ENCODE results near the gene SNX30.

Gene SNX30

DNA sequence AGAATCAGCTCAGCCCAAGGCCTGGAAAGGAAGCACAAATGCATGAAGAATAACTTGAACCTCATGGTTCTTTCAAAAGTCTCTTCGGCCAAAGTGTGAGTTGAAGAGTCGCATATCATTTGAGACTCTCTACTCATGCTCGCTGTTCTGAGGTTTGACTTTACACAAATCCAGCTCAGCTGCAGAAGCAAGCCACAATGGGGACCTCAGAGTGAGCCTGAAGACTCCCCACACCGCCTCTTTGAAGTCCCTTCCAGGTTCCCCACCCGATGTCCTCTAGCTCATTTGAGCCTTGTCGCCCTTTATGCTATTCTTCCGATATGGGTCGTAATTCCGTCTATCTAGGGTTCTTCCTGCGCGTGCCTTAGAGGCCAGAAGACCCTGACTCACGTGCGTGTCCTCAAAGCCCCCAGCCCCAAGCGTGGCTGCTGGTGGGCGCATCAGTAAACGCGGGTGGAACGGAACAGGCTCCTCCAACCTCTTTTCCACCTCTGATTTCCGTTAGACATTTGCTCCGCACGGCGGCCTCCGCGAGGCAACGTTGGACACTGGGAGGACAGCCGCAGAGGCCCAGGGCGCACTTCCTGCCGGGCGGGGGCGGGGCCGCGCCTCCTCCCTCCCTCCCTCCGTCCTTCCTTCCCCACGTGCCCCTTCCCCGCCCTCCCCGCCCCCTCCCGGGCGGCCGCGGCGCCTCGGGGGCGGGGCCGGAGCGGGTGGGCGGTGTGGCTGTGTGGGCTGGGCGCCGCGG is at the start of gene SNX30:
SNX30 (plus strand) TSS at position 745 of the 748 bp plus-strand sequence. CDS start 242 bp downstream, outside the sequence.
- in situ Hi-C loops (cut with MboI; ENCODE audit: low sequenced_read_pairs), result loop anchor here (25.0 kb wide), 1 partner anchor 137 kb away; the partner anchor contains the start of gene SLC46A2

- in situ Hi-C loops (cut with MboI; ENCODE audit: low sequenced_read_pairs), result loop anchor here (25.0 kb wide), 1 partner anchor 616 kb away; no protein-coding TSS in a partner anchor
Observed at GRCh38 chr9:112703304-112703703, 47.3 kb upstream of the SNX30 start.

- in situ Hi-C loops (cut with MboI; ENCODE audit: low sequenced_read_pairs), result loop anchor here (25.0 kb wide), 1 partner anchor 619 kb away; no protein-coding TSS in a partner anchor
Observed at GRCh38 chr9:112705768-112706427, 44.7 kb upstream of the SNX30 start.

DNA sequence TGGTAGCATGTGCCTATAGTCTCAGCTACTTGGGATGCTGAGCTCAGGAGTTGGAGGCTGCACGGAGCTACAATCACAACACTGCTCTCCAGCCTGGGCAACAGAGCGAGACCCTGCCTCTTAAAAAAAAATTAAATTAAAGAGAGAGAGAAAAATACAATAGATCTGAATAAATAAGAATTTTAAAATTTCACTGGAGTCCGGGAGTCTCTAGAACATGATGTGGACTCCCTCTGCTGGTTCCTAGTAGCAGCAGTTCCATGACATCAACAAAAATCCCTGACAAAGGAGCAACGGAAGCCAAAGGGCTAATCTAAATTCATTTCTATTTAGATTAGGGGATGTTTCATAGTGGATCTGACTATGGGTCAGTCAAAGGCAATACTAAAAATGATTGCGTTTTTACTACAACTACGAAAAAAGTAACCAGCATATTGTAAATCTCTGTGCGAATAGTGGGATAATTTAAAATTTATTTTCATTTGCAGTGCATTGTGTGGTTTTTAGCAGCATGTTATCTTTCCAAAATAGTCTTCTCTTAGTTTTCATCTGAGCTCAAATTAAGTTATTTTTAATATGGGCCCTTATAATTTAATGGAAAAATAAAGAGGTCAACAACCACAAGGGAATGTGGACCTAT is 39.4 kb upstream of the SNX30 start:
- in situ Hi-C loops (cut with MboI; ENCODE audit: low sequenced_read_pairs), result loop anchor here (25.0 kb wide), 1 partner anchor 624 kb away; no protein-coding TSS in a partner anchor

DNA sequence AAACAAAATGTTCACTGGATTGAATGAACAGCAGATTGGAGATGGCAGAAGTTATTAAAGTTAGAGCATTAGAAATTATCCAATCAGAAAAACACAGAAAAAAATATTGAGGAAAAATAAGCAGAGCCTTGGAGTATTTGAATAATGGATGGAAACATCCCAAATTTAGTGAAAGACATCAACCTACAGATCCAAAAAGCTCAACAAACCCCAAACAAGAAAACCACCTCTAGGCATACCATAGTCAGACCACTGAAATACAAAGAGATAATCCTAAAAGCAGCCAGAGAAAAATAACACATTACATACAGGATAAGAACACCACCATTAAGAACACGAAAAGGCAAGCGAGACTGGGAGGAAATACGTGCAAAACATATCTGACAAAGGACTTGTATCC is 37.9 kb upstream of the SNX30 start:
- in situ Hi-C loops (cut with MboI; ENCODE audit: low sequenced_read_pairs), result loop anchor here (25.0 kb wide), 1 partner anchor 625 kb away; no protein-coding TSS in a partner anchor

GRCh38 chr9:112717661-112718331 is 32.8 kb upstream of the SNX30 start, which contains the start of gene INIP:
INIP (minus strand) TSS chr9:112718117; CDS start chr9:112716485, 1,632 bp downstream.
- in situ Hi-C loops (cut with MboI; ENCODE audit: low sequenced_read_pairs), result loop anchor here (25.0 kb wide), 1 partner anchor 630 kb away; no protein-coding TSS in a partner anchor

DNA sequence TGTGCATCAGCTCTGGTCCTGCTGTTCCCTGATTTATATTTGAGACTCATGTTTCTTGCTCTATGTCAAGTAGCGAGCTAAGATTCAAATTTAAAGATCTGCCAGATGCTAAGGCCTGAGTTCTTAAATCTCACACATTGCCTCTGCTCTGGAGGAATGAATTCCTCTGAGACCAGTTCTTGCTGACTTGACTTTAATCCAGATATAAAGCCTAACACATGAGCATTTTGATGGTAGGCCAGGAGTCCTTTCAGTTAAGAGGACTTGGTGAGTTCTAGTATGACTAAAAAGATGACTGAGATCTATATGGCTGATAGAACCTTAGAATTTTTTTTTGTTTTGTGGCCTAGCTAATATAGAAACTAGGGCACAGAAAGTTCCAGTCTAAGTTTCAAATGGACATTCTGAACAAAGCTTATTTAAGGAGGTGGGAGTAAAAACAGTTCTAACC is 31.3 kb upstream of the SNX30 start:
- in situ Hi-C loops (cut with MboI; ENCODE audit: low sequenced_read_pairs), result loop anchor here (25.0 kb wide), 1 partner anchor 632 kb away; no protein-coding TSS in a partner anchor

GRCh38 chr9:112719696-112720095 is 30.9 kb upstream of the SNX30 start:
- in situ Hi-C loops (cut with MboI; ENCODE audit: low sequenced_read_pairs), result loop anchor here (25.0 kb wide), 1 partner anchor 632 kb away; no protein-coding TSS in a partner anchor

DNA sequence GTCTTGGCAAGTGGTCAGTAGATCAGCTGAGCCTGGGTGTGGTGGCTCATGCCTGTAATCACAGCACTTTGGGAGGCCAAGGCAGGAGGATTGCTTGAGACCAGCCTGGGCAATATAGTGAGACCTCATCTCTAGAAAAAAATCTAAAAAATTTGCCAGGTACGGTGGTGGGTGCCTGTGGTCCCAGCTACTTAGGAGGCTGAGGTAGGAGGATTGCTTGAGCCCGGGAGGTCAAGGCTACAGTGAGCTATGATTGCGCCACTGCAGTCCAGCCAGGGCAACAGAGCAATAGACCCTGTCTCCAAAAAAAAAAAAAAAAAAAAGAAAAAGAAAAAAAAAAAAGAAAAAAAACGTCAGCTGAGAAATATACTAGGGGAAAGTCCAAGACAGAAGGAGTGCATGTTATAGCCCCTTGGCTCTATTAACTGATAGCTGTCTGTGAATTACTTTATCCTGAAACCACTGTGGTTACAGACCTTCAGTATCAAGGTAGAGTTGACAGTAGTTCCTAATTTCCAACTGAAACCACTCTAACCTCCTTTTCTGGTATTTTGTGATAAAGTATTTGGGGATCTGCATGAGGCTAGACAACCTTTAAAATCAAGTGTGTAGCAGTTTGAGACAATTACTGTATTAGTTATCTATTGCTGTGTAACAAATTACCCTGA is 30.3 kb upstream of the SNX30 start:
- in situ Hi-C loops (cut with MboI; ENCODE audit: low sequenced_read_pairs), result loop anchor here (25.0 kb wide), 1 partner anchor 633 kb away; no protein-coding TSS in a partner anchor

GRCh38 chr9:112722749-112723148 is 27.8 kb upstream of the SNX30 start:
- in situ Hi-C loops (cut with MboI; ENCODE audit: low sequenced_read_pairs), result loop anchor here (25.0 kb wide), 1 partner anchor 635 kb away; no protein-coding TSS in a partner anchor

- in situ Hi-C loops (cut with MboI; ENCODE audit: low sequenced_read_pairs), result no loop called here
Observed at GRCh38 chr9:112725961-112726360, 24.6 kb upstream of the SNX30 start.

GRCh38 chr9:112726428-112726827 is 24.1 kb upstream of the SNX30 start:
- in situ Hi-C loops (cut with MboI; ENCODE audit: low sequenced_read_pairs), result no loop called here

DNA sequence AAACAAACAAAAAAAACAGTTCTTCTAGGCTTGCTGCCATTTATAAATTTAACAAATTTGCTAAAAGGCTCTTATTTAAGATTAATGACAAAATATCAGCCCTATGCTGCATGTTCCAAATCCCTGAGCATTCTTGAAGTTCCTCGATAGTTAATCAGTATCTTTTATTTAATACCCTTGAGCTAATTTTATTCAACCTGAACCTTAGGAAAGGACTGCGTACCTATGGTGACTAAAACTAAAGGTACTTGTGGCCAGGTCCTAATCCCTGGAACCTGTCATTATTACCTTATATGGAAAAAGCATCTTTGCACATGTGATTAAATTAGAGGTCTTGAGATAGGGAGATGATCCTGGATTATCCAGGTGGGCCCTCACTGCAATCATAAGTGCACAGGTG is 22.2 kb upstream of the SNX30 start:
- in situ Hi-C loops (cut with MboI; ENCODE audit: low sequenced_read_pairs), result no loop called here

DNA sequence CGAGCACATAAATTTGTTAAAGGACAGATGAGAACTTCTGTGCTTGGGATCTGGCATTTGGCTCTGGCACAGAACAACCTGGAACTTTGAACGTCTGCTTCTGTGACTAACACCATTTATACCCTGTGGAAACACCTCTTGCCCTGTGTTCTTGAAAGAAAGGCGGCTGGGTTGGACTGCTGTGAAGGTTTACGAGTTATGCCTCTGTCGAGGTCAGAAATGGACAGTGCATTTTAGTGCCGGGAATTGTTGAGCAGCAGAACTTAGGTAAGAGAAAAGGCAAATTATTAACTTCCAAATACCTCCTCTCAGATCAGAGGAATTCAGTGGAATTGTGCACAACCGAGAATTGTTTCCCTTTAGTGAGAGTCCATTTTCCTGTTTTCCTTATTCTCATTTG is 18.6 kb upstream of the SNX30 start:
- in situ Hi-C loops (cut with MboI; ENCODE audit: low sequenced_read_pairs), result no loop called here

- in situ Hi-C loops (cut with MboI; ENCODE audit: low sequenced_read_pairs), result no loop called here
Observed at GRCh38 chr9:112734892-112735291, 15.7 kb upstream of the SNX30 start.

GRCh38 chr9:112743216-112743836 is 7.2 kb upstream of the SNX30 start:
- in situ Hi-C loops (cut with MboI; ENCODE audit: low sequenced_read_pairs), result no loop called here

DNA sequence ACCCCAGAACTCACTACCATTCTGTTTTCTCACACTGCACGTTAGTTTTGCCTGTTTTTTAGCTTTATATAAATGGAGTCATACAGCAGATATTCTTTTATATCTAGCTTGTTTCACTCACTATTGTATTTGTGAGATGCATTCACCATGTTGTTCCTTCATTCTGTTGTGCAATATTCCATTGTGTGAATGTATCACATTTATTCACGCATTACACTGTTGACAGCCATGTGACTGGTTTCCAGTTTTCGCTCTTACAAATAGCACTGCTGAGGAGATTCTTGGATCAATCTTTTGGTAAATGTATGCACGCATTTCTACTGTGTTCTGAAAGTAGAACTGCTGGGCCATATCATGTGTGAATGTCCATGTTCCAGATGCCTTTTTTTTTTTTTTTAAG is 6.4 kb upstream of the SNX30 start:
- in situ Hi-C loops (cut with MboI; ENCODE audit: low sequenced_read_pairs), result no loop called here

DNA sequence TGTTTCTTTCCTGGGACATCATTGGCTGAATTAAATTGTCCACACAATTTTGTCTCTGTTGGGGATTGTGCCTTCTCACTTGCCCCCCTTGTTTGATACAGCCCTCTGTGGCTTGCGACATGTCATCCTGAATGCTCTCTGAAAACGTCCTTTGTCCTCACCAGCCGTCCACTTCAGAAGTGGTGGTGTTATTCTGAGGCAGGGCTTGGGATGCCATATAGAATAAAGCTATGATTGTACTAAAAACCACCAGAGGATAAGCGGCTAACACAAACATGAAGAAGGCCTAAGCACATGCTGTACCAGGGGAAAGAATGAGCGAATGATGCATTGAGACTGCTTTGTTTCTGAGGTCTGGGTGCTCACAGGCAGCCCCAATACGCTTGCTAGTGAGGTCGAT is 3.5 kb upstream of the SNX30 start:
- in situ Hi-C loops (cut with MboI; ENCODE audit: low sequenced_read_pairs), result no loop called here

GRCh38 chr9:112750764-112751055 is 150 bp downstream of the SNX30 start:
- in situ Hi-C loops (cut with MboI; ENCODE audit: low sequenced_read_pairs), result loop anchor here (25.0 kb wide), 1 partner anchor 137 kb away; the partner anchor contains the start of gene SLC46A2
